Activated naive CD8-positive, alpha-beta T cell (primary cell): ENCODE results near the gene DTX1.
"Not testable (repeated sequence)": the region's sequence is repeated elsewhere in the genome, so short reads cannot be mapped to it uniquely, and the experiment has no call there.

ENCODE experiments used
- H3K27ac Mint-ChIP-seq: one replicate; pipeline ENCODE4 v1.8.0; 2021; ENCODE audit warnings: mixed read lengths
- H3K27me3 Mint-ChIP-seq: one replicate; pipeline ENCODE4 v1.8.0; 2021; ENCODE audit warnings: mixed read lengths
- H3K36me3 Mint-ChIP-seq: one replicate; pipeline ENCODE4 v1.8.0; 2021; ENCODE audit warnings: mixed read lengths
- H3K4me1 Mint-ChIP-seq: one replicate; pipeline ENCODE4 v1.8.0; 2021; ENCODE audit warnings: low read depth, mixed read lengths
- H3K4me3 Mint-ChIP-seq: one replicate; pipeline ENCODE4 v1.8.0; 2021; ENCODE audit warnings: mild to moderate bottlenecking, mixed read lengths
- H3K9me3 Mint-ChIP-seq: one replicate; pipeline ENCODE4 v1.8.0; 2021; ENCODE audit warnings: low read depth, mixed read lengths

DTX1 gene

DNA sequence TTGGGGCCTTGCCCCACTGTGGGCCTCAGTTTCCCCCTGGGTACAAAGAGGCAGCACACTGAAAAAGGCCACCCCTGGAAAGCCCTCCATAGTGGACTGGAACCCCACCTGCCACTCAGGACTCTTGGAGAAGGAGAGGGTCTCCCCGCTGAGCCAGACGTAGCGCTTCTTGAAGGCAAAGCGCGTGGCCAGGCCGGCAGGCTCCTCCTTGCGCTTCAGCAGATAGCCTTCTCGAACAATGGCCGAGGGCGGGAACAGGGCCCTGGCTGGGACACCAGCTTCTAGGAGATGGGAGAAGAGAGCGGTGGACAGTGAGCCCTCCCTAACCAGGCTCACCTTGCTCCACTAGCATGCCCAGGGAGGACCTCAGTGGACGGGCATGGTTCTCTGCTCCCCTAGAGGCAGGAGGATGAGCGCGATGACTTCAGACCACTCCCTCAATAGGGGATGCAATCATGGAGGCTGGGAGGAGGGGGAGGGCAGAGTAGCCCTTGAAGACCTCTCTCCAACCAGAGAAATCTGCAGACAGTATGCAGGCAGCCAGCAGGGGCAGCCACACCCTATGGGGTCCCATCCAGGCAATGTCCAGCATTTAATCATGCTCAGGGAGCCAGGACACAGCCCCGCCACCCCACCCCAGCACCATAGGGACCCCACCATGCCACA is 49.2 kb downstream of the DTX1 start:
- no peaks in the 10 kb centered on the region for H3K9me3 Mint-ChIP-seq
- no peak overlapping the region for H3K27ac Mint-ChIP-seq
- no peaks in the 10 kb centered on the region for H3K36me3 Mint-ChIP-seq
- H3K4me1 Mint-ChIP-seq: peaks cover 11% of the 10 kb centered on the region
- no peak overlapping the region for H3K4me3 Mint-ChIP-seq
- no peaks in the 10 kb centered on the region for H3K27me3 Mint-ChIP-seq

DNA sequence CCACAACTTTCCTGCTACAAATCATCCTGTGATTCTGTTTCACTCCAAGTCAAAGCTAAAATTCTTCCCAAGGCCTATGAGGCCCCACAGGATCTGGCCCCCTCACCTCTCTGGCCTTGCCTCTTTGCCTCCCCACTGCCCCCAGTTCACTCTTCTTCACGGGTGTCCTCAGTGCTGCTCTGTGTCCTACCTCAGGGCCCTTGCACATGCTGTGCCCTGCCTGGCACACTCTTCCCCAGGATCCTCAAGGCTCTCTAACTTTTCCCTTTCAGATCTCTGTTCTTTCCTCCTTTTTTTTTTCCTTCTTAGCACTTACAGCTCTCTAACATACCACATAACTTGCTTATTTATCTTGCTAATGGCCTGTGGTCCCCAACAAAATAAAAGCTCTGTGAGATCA is 49.8 kb downstream of the DTX1 start:
- Mint-ChIP-seq H3K27me3 (no peaks in the 10 kb centered on the region), H3K4me3 (no peak overlapping the region), H3K36me3 (no peaks in the 10 kb centered on the region), H3K27ac (no peak overlapping the region), H3K4me1 (peaks cover 11% of the 10 kb centered on the region), H3K9me3 (no peaks in the 10 kb centered on the region)

DNA sequence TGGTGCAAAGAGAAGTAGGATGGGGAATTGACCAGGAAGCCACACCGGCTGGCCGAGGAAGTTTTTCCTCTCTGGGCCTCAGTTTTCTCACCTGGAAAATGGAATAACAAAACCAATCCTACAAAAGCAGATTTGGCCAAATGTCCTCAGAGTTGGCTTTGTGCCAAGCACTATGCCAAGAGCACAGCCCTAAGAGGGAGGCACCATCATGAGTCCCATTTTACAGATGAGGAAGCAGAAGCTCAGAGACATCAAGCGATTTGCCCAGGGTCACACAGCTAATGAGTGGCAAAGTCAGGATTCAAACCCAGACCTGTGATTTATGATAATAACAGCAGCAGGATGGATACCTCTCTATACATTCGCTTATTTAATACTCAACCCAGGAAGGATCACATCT is 51.8 kb downstream of the DTX1 start:
- no peak overlapping the region for H3K27ac Mint-ChIP-seq
- H3K27me3 Mint-ChIP-seq: no peaks in the 10 kb centered on the region
- H3K4me1 Mint-ChIP-seq: peaks cover 11% of the 10 kb centered on the region
- no peak overlapping the region for H3K4me3 Mint-ChIP-seq
- no peaks in the 10 kb centered on the region for H3K9me3 Mint-ChIP-seq
- H3K36me3 Mint-ChIP-seq: no peaks in the 10 kb centered on the region

DNA sequence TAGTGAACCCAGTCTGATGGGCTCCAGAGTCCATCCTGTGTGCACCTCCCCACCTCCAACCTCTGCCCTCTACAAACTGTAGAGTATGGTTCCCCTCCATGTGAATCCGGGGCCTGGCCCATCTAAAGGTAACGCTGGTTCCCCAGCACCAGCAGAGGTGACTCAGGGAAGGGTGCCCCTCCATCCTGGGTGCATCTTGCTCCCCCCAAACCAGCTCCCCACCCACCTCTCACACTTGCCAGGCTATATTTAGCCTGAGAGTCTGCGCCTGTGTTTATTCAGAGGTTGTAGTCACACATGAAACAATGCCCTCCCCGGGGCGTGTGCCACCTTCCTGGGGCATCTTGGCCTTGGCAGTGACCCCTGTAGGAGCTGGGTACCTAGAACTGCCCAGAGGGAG is 52.8 kb downstream of the DTX1 start:
- peaks cover 7% of the 10 kb centered on the region for H3K4me1 Mint-ChIP-seq
- no peaks in the 10 kb centered on the region for H3K27me3 Mint-ChIP-seq
- H3K27ac Mint-ChIP-seq: no peak overlapping the region
- H3K9me3 Mint-ChIP-seq: no peaks in the 10 kb centered on the region
- H3K4me3 Mint-ChIP-seq: no peak overlapping the region
- no peaks in the 10 kb centered on the region for H3K36me3 Mint-ChIP-seq

DNA sequence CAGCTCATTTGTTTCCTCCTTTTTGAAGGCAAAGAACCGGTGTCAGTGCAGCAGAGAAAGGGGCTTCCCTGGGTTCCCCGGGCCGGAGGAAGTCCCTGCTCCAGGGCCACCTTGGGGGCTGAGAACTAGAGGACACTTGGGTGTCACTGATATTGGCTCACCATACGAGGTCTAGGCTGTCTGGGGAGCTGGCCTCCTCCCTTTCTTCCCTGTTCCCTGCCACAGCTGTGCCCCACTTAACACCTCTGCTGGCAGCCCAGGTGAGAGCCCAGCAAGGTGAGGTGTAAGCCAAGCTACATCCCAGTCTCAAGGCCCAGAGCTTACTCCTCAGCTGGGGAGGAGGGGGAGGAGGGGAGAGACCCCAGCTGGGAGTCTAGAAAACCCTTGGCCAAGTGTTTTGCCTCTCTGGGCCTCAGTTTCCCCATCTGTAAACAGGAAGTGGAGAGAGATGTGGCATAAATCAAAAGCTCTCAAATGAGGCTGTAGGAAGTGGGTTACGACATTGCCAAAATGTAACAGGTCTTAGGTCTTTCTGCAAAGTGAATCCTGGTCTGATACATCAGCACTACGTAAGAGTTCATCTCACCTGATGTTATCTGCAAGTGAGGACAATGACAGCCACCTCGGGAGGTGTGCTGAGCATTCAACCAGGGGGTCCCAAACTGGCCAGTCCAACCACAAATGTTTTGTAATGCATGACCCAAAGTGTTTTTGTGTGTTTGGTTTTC is 53.5 kb downstream of the DTX1 start:
- H3K4me1 Mint-ChIP-seq: peaks cover 6% of the 10 kb centered on the region
- H3K9me3 Mint-ChIP-seq: no peaks in the 10 kb centered on the region
- H3K36me3 Mint-ChIP-seq: no peaks in the 10 kb centered on the region
- no peak overlapping the region for H3K4me3 Mint-ChIP-seq
- H3K27ac Mint-ChIP-seq: no peak overlapping the region
- H3K27me3 Mint-ChIP-seq: no peaks in the 10 kb centered on the region

DNA sequence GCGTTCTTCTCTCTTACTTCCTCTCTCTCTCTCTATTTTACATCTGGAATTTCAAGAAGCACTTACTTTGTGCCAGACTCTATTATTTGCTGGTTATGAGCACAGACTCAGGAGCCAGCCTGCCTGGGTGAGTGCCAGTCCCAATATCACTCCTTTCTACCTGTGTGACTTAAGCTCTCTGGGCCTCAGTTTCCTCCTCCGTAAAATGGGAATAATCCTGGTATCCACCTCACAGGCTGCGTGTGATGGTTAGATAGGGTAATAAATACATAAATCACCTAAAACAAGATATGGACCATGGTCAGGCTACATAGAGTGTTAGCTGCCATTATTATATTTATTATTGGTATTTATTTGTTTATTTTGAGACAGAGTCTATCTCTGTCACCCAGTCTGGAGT is 54.7 kb downstream of the DTX1 start:
- H3K4me3 Mint-ChIP-seq: no peak overlapping the region
- H3K27me3 Mint-ChIP-seq: no peaks in the 10 kb centered on the region
- H3K4me1 Mint-ChIP-seq: peaks cover 6% of the 10 kb centered on the region
- no peaks in the 10 kb centered on the region for H3K36me3 Mint-ChIP-seq
- H3K27ac Mint-ChIP-seq: no peak overlapping the region
- no peaks in the 10 kb centered on the region for H3K9me3 Mint-ChIP-seq

DNA sequence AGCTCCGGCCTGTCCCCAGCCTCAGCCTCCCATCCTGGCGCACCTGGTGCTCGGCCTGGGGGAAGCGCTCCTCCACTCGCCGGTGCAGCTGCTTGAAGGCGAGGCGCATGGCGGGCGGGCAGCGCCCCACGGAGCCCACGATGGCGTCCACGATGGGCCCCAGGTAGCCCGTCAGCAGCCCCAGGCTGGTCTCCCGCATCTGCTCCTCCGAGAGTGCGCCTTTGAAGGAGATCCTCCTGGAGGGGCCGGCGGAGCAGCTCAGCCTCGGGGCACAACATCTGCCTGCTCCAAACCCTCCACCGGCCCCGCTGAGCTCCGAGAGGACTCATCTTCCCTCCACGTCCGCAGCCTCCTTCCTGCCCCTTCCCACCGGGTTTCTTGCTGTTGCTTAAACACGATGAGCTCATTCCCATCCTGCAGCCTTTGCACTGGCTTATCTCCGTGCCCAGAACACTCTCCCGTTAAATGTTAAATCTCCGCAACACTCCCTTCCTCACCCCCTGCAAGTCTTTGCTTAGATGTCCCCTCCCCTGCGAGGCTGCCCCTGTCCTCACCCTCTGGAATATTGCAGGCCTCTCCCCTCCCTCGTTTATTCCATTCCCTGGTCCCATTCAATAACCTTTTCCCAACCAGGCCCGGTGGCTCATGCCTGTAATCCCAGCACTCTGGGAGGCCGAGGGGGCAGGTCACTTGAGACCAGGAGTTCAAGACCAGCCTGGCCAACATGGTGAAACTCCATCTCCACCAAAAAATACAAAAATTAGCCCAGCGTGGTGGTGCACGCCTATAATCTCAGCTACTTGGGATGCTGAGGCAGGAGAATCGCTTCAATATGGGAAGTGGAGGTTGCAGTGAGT is 55.7 kb downstream of the DTX1 start:
- Mint-ChIP-seq H3K4me3 (no peak overlapping the region), H3K9me3 (no peaks in the 10 kb centered on the region), H3K27ac (no peak overlapping the region), H3K36me3 (no peaks in the 10 kb centered on the region), H3K27me3 (no peaks in the 10 kb centered on the region), H3K4me1 (peaks cover 6% of the 10 kb centered on the region)

DNA sequence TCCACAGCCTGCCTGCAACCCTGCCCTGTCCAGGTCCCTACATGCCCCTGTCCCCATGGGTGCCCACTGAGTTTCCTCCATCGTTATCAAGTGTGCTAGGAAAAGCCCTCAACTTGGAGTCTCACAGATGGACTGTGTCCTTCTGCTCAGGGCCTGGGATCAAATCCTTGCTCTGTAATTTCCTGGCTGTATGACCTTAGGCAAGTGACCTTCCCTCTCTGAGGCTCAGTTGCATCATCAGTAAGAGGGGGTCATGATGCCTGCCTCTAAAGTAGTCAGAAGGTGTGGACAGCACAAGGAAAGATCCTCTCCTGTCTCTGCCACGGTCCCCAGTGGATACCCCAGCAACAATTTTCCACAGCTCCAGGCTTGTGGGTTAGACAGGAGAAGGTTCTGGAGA is 56.9 kb downstream of the DTX1 start:
- no peaks in the 10 kb centered on the region for H3K27me3 Mint-ChIP-seq
- H3K4me1 Mint-ChIP-seq: peaks cover 6% of the 10 kb centered on the region
- no peak overlapping the region for H3K27ac Mint-ChIP-seq
- no peak overlapping the region for H3K4me3 Mint-ChIP-seq
- no peaks in the 10 kb centered on the region for H3K9me3 Mint-ChIP-seq
- H3K36me3 Mint-ChIP-seq: no peaks in the 10 kb centered on the region

DNA sequence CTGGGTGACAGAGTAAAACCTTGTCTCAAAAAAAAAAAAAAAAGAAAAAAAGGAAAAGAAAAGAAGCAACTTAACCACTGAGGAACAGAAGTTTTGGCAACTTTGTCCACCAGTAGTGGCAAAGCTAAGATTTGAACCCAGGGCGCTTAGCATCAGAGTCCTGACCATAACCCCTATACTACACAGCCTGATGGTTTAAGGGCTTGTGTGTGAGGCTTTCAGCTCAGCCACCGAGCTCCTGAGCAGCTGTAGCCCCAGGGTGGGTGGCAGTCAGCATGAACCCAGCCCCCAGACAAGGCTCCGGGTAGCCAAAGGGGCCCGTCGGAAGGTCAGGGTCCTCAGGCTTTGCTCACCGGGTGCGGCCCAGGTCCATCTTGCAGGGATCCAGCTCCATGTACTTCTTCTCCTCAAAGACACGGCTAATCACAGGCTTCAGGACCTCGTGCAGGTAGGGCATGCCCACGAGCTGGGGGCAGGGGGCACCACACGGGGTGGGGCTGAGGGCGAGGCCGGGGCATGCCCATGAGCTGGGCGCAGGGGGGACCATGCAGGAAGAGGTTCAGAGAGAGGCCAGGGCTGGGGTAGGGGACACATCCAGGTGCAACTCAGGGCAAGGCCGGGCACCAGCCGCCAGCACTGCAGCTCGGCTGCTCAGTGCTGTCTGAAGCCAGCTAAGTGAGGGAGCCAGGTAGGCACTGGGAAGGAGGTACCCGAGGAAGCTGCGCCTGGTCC is 58.1 kb downstream of the DTX1 start:
- H3K4me1 Mint-ChIP-seq: peaks cover 6% of the 10 kb centered on the region
- H3K27ac Mint-ChIP-seq: no peak overlapping the region
- no peaks in the 10 kb centered on the region for H3K27me3 Mint-ChIP-seq
- no peaks in the 10 kb centered on the region for H3K9me3 Mint-ChIP-seq
- H3K36me3 Mint-ChIP-seq: no peaks in the 10 kb centered on the region
- no peak overlapping the region for H3K4me3 Mint-ChIP-seq

DNA sequence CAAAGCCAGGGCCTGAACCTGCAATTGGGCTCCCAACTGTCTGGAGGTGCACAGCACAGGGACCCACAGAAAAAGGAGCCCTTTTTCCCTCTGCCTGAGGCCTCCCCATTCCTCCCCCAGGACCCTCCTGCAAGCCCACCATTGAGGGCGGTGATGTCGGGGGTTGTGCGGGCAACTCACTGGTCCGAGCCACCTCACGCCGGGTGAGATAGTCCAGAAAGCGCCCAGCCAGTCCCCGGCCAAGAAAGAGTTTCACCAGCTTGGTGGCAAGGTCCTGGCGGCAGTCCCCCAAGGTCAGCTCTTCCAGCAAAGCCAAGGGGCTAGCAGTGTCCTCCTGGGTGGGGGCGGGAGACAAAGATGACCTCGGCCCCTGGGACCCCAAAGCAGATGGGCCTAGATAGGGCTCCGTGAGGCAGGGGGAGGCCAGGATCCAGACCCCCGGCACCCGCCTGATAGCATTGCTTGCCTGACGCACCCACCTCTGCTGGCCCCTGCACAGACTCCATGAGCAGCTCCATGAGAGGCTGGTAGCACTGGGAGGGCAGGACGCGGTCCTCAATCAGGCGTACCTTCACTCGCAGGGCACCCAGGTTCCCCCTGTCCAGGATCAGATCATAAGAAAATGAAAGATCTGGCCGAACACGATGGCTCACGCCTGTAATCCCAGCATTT is 59.1 kb downstream of the DTX1 start:
- no peaks in the 10 kb centered on the region for H3K9me3 Mint-ChIP-seq
- H3K27me3 Mint-ChIP-seq: no peaks in the 10 kb centered on the region
- no peaks in the 10 kb centered on the region for H3K4me1 Mint-ChIP-seq
- H3K4me3 Mint-ChIP-seq: no peak overlapping the region
- no peak overlapping the region for H3K27ac Mint-ChIP-seq
- H3K36me3 Mint-ChIP-seq: no peaks in the 10 kb centered on the region

DNA sequence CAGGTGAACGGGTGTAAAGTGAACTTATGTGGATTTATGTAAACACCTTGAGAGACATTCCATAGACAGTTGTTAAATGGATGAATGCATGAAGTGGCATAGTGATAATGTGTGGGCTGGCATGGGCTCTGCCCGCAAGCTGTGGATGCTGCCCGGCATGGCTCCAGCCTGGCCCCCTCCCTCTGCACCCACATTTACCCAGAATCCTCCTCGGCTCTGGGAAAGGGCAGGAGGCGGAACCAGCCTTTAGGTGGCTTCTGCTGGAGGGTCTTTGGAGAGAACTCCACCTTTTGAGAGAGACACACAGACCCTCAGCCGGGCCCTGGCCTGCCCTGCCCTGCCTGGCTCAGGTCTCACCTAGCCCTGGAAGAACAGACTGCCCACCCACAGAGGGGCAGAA is 60.3 kb downstream of the DTX1 start:
- H3K4me3 Mint-ChIP-seq: no peak overlapping the region
- no peaks in the 10 kb centered on the region for H3K36me3 Mint-ChIP-seq
- H3K27ac Mint-ChIP-seq: no peak overlapping the region

DNA sequence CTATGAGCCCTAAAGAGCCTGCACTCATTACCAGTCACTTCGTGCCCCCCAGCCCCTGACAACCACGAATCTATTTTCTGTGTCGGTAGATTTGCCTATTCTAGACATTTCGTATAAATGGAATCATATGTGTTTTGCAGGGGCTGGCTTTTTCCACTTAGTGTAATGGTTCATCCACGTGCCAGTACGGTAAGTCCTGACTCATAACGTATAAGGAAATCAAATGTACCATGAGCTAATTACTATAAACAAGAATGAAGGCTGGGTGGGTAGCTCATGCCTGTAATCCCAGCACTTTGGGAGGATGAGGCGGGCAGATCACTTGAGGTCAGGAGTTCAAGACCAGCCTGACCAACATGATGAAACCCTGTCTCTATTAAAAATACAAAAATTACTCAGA is 61.2 kb downstream of the DTX1 start:
- H3K4me3 Mint-ChIP-seq, H3K9me3 Mint-ChIP-seq, H3K27ac Mint-ChIP-seq, H3K27me3 Mint-ChIP-seq, H3K36me3 Mint-ChIP-seq, H3K4me1 Mint-ChIP-seq: not testable (repeated sequence)

More for the DNA sequence above, 60.3 kb downstream of the DTX1 start:
- Mint-ChIP-seq H3K4me1 (no peaks in the 10 kb centered on the region), H3K9me3 (no peaks in the 10 kb centered on the region), H3K27me3 (no peaks in the 10 kb centered on the region)

DNA sequence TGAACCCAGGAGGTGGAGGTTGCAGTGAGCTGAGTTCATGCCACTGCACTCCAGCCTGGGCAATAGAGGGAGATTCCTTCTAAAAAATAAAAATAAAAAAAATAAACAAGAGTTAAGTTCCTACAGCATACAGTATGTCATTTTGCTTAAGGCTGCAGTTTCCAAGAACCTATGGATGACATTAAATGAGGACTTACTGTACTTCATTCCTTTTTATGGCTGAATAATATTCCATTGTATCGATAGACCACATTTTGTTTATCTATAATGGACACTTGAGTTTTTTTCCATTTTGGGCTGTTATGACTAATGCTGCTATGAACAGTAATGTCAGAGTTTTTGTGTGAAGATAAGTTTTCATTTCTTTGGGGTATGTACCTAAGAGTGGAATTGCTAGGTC is 61.6 kb downstream of the DTX1 start:
- H3K27ac Mint-ChIP-seq: no peak overlapping the region
- H3K4me1 Mint-ChIP-seq: no peaks in the 10 kb centered on the region
- H3K4me3 Mint-ChIP-seq: no peak overlapping the region
- no peaks in the 10 kb centered on the region for H3K9me3 Mint-ChIP-seq
- peaks cover under 1% of the 10 kb centered on the region for H3K36me3 Mint-ChIP-seq
- H3K27me3 Mint-ChIP-seq: peaks cover 2% of the 10 kb centered on the region

DNA sequence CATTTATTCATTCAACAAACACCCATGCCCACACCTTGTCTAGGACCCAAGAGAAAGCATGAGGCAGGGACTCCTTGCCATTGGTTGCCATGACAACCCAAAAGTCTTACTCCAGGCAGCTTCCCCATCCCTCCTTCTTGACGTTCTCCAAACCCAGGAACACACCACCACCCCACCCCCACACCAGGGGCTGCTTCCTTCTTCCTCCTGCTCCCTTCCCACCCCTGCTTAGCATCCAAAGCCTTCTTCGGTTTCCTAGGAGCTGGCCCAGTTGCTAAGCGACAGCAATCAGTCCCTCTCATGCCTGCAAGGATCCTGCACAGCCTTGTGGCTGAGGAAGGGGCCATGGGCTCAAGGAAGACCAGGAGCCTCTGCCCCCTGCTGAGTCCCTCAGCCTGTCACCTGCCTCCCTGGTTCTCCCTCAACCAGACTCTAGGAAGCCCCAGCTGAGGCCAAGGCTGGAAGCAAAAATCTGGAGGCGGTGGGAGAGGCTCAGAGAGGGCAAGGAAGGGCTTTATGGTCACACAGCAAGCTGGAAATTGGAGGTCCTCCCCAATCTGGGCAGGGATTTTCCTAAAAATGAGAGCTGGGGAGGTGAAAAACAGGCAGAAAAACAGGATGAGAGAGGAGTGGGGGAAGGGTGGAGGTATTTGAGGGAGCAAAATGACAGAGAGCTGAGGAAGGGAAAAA is 63.6 kb downstream of the DTX1 start:
- Mint-ChIP-seq H3K27me3 (peaks cover 2% of the 10 kb centered on the region), H3K4me1 (no peaks in the 10 kb centered on the region), H3K4me3 (no peak overlapping the region), H3K27ac (no peak overlapping the region), H3K9me3 (no peaks in the 10 kb centered on the region), H3K36me3 (peaks cover 2% of the 10 kb centered on the region)
